A549 (cell line): Measurements from ENCODE around the gene KCNAB1.

ENCODE experiments used
- CBX2 ChIP-seq: fragments of 200-600 bp; sonication (generic); IDR thresholded peaks from 2 replicates; pipeline ENCODE4 v1.6.1; 2016; ENCODE audit warnings: low read depth, mild to moderate bottlenecking, borderline replicate concordance
- JUNB ChIP-seq: fragments of >200 bp; sonication (Bioruptor Twin); formaldehyde crosslinking; IDR thresholded peaks from 2 replicates; pipeline ENCODE4 v1.6.1; 2016
- MAZ ChIP-seq: fragments of 150-350 bp; IDR thresholded peaks from 2 replicates; pipeline ENCODE4 v1.6.1; 2014; ENCODE audit warnings: antibody characterized with exemption, low read depth, low read length, borderline replicate concordance
- NR3C1 ChIP-seq: fragments of >200 bp; sonication (Bioruptor Twin); formaldehyde crosslinking; IDR thresholded peaks from 3 replicates; pipeline ENCODE4 v1.6.1; 2017
- POLR2A ChIP-seq: IDR thresholded peaks from 2 replicates; pipeline ENCODE4 v1.6.1; 2012; ENCODE audit warnings: mild to moderate bottlenecking, low read length
- RFX5 ChIP-seq: fragments of 450-650 bp; IDR thresholded peaks from 2 replicates; pipeline ENCODE4 v1.7.1; 2014; ENCODE audit warnings: antibody characterized with exemption, mild to moderate bottlenecking, moderate library complexity
- ZC3H11A ChIP-seq: fragments of 450-650 bp; IDR thresholded peaks from 2 replicates; pipeline ENCODE4 v1.6.1; 2014; ENCODE audit warnings: antibody characterized with exemption, mild to moderate bottlenecking
- ZFP36 ChIP-seq: fragments of 450-650 bp; IDR thresholded peaks from 2 replicates; pipeline ENCODE4 v1.6.1; 2014; ENCODE audit warnings: borderline replicate concordance; ENCODE audit not compliant: partially characterized antibody
- TF ChIP-seq, protein P1 (sequence below): fragments of >200 bp; sonication (Bioruptor Twin); formaldehyde crosslinking; IDR thresholded peaks from 3 replicates; pipeline ENCODE4 v1.5.1; 2016
- TF ChIP-seq, protein P2 (sequence below): fragments of 450-650 bp; IDR thresholded peaks from 2 replicates; pipeline ENCODE4 v1.6.1; 2014; ENCODE audit warnings: antibody characterized with exemption

DNA sequence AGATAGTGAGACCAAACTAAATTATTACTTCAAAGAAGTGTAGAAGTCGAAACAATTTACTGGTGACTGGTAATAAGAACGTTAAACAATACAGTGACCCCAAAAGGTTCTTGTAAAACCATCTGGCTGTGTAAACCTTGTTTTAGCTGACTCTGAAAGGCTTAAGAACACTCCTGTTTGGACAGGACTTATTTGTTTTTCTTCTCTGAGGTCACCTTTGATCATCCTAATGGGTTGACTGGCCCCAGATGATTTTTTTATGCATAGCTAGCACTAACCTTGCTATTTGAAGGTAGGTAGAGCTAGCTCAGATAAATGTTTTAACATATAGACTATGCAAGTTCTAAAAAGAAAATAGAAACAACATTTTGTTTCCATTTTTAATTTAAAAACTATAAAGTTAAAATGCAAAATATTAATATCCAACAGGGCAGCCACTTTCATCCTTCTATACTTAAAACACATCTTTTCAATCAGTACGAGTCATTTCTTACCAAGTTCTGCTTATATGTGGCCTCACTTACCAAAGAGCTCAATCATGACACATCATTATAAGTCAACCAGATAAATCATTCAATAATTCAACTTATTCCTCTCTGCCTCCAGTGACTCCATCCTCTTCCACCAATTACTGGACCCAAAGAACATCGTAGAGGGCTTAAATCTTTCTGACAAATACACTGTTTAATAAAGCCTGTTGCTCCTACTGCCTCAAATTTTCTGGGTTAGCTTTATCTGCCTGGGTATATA, 275.8 kb downstream of the KCNAB1 start:
- TF ChIP-seq RFX5 = no peak
- TF ChIP-seq MAZ = no peak
- TF ChIP-seq POLR2A = no peak
- no peak for TF ChIP-seq JUNB
- TF ChIP-seq NR3C1 = no peak
- TF ChIP-seq, protein P1, sequence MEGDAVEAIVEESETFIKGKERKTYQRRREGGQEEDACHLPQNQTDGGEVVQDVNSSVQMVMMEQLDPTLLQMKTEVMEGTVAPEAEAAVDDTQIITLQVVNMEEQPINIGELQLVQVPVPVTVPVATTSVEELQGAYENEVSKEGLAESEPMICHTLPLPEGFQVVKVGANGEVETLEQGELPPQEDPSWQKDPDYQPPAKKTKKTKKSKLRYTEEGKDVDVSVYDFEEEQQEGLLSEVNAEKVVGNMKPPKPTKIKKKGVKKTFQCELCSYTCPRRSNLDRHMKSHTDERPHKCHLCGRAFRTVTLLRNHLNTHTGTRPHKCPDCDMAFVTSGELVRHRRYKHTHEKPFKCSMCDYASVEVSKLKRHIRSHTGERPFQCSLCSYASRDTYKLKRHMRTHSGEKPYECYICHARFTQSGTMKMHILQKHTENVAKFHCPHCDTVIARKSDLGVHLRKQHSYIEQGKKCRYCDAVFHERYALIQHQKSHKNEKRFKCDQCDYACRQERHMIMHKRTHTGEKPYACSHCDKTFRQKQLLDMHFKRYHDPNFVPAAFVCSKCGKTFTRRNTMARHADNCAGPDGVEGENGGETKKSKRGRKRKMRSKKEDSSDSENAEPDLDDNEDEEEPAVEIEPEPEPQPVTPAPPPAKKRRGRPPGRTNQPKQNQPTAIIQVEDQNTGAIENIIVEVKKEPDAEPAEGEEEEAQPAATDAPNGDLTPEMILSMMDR = no peak
- TF ChIP-seq, protein P2, sequence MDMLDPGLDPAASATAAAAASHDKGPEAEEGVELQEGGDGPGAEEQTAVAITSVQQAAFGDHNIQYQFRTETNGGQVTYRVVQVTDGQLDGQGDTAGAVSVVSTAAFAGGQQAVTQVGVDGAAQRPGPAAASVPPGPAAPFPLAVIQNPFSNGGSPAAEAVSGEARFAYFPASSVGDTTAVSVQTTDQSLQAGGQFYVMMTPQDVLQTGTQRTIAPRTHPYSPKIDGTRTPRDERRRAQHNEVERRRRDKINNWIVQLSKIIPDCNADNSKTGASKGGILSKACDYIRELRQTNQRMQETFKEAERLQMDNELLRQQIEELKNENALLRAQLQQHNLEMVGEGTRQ = no peak
- TF ChIP-seq ZFP36 = no peak
- no peak for TF ChIP-seq ZC3H11A
- no peak for TF ChIP-seq CBX2
